ENCODE measurements around the gene HMGA1. TPM values are rescaled to one million over a fixed set of nuclear protein-coding genes. Genes with fewer than 3 reads are reported as not detected.
A peak's percentile ranks its signal among the peaks of the same experiment; 100 is the strongest.

Gene HMGA1
- total RNA-seq, 1 donor from 2014 or later: 33.4 TPM

DNA sequence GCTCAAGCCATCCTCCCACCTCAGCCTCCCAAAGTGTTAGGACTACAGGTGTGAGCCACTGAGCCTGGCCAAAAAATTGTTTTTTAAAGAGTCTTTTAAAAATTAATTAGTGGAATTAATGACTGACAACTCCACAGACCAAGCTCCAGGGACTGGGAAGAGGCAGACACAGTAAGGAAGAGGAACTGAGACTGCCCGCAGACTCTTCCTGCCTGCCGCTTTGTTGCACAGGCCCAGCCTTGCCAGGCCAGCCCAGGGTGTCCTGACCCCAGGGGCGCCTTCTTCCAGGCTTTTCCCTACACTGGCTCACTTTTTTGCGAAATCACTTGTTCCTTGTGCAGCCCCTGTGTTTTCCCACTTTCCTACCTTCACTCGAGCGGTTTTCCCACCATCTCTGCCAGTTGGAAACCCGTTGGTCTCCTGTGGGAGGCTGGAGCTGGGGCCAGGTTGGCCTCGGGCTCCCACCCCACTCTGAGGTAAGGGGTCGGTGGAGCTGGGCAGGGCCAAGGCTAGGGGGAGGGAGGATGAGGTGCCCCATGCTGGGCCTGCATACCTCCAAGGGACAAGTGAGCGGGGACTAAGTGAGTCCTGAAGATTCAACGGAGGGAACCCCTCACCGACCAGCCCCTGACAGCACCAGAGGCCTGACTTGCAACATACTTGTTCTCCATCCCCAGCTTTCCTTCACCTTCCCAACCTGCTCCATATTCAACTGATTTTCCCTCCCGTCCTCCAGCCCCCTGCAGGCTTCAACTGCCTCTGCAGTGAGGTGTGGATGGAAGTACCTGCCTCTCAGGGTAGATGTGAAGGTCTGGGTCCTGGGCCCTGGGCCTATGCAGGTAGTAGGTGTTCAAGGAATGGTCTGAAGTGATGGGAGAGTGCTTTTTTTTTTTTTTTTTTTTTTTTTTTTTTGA lies 35.6 kb downstream of the HMGA1 start:
- DNase-seq (ENCODE audit: low spot score): no peak
- Mint-ChIP-seq H3K4me1 (ENCODE audit: low read depth) (no peaks in the 10 kb centered on the region), H3K27me3 (ENCODE audit: low read depth) (no peaks in the 10 kb centered on the region), H3K4me3 (ENCODE audit: unreplicated experiment) (no peak overlapping the region), H3K27ac (ENCODE audit: unreplicated experiment) (no peak overlapping the region), H3K9me3 (ENCODE audit: low read depth) (no peaks in the 10 kb centered on the region), H3K36me3 (ENCODE audit: low read depth) (no peaks in the 10 kb centered on the region)
- TF ChIP-seq, protein P1, sequence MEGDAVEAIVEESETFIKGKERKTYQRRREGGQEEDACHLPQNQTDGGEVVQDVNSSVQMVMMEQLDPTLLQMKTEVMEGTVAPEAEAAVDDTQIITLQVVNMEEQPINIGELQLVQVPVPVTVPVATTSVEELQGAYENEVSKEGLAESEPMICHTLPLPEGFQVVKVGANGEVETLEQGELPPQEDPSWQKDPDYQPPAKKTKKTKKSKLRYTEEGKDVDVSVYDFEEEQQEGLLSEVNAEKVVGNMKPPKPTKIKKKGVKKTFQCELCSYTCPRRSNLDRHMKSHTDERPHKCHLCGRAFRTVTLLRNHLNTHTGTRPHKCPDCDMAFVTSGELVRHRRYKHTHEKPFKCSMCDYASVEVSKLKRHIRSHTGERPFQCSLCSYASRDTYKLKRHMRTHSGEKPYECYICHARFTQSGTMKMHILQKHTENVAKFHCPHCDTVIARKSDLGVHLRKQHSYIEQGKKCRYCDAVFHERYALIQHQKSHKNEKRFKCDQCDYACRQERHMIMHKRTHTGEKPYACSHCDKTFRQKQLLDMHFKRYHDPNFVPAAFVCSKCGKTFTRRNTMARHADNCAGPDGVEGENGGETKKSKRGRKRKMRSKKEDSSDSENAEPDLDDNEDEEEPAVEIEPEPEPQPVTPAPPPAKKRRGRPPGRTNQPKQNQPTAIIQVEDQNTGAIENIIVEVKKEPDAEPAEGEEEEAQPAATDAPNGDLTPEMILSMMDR (IDR thresholded peaks at IDR 0.05): no peak

DNA sequence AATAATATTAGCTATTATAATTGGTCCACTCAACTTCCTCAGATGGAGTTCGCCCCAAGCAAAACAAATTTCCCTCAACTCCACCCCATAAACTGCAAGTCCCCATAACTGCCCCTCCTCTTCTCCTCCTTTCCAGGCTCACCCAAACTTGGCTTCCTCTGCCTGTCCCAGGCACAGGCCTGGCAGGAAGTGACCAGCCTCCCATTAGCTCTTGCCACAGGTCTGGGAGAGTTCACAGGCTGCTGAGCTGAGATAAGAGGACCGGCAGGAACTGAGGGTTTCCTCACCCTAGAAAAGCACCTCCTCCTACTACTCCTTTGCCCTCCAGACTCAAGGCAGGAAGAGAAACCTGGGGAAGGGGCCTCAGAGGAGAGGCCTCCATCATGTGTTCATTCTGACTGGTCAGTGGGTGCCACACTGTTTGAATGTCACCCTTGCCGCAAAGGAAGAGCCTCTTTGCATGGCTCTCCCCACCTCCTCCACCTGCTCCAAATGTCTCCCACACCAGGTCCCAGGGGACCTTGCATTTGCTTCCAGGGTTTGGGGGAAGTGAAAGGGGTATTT lies 36.7 kb downstream of the HMGA1 start:
- H3K4me1 Mint-ChIP-seq (ENCODE audit: low read depth): no peaks in the 10 kb centered on the region
- DNase-seq (ENCODE audit: low spot score): no peak
- no peak overlapping the region for H3K27ac Mint-ChIP-seq (ENCODE audit: unreplicated experiment)
- H3K9me3 Mint-ChIP-seq (ENCODE audit: low read depth): no peaks in the 10 kb centered on the region
- TF ChIP-seq, protein P1 (IDR thresholded peaks at IDR 0.05): no peak
- H3K36me3 Mint-ChIP-seq (ENCODE audit: low read depth): no peaks in the 10 kb centered on the region
- no peaks in the 10 kb centered on the region for H3K27me3 Mint-ChIP-seq (ENCODE audit: low read depth)
- H3K4me3 Mint-ChIP-seq (ENCODE audit: unreplicated experiment): no peak overlapping the region

DNA sequence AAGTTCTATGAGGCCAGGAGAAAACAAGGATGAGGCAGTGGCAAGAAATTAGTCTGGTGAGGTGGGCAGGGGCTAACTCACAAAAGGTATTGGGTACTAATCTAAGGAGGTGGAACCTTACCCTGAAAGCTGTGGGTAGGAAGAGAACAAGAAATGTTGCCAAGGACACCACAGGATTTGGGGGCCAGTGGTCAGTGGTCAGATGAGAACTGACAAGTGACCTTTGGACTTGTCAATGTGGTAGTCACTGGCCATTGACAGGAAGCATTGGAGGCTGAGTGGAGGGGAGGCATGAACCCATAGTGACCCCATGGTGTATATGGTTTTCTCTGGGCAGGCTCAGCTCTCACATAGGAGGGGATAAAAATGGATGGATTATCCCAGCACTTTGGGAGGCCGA lies 37.5 kb downstream of the HMGA1 start:
- TF ChIP-seq, protein P1 (IDR thresholded peaks at IDR 0.05): no peak
- H3K4me3 Mint-ChIP-seq (ENCODE audit: unreplicated experiment): no peak overlapping the region
- DNase-seq (ENCODE audit: low spot score): no peak
- H3K27ac Mint-ChIP-seq (ENCODE audit: unreplicated experiment): no peak overlapping the region
- peaks cover 7% of the 10 kb centered on the region for H3K36me3 Mint-ChIP-seq (ENCODE audit: low read depth)
- no peaks in the 10 kb centered on the region for H3K9me3 Mint-ChIP-seq (ENCODE audit: low read depth)
- no peaks in the 10 kb centered on the region for H3K27me3 Mint-ChIP-seq (ENCODE audit: low read depth)
- H3K4me1 Mint-ChIP-seq (ENCODE audit: low read depth): no peaks in the 10 kb centered on the region

DNA sequence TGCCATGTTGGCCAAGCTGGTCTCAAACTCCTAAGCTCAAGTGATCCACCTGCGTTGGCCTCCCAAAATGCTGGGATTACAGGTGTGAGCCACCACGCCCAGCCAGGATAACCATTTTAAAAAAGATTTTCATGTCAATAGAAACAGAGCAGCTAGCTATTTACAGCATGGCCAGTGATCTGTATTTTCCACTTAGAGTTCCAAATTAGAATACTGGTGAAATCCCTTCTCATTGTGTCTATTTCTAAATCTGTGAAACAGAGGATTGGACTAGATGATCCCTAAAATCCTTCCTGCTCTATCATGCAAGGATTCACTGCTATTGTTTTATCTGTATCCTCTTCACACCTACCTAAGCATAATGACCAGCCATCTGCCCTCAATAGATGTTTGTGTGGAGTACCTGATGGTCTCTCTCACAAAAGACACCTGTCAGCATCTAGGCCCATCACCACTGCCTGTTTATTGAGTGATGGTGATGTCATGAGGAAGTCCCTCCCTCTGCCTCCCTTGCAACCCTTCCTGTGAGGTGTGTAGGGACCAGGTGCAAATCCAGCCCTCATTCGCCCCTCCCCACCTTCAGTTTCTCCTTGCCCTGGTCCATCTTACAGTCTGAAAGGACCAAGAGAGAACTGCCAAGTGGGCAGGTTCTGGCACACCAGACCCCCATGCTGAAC lies 38.6 kb downstream of the HMGA1 start:
- Mint-ChIP-seq H3K36me3 (ENCODE audit: low read depth) (peaks cover 12% of the 10 kb centered on the region), H3K9me3 (ENCODE audit: low read depth) (no peaks in the 10 kb centered on the region), H3K27me3 (ENCODE audit: low read depth) (no peaks in the 10 kb centered on the region), H3K4me1 (ENCODE audit: low read depth) (no peaks in the 10 kb centered on the region), H3K27ac (ENCODE audit: unreplicated experiment) (peak overlapping the region; percentile 22), H3K4me3 (ENCODE audit: unreplicated experiment) (no peak overlapping the region)
- TF ChIP-seq, protein P1 (IDR thresholded peaks at IDR 0.05): no peak
- no peak for DNase-seq (ENCODE audit: low spot score)

DNA sequence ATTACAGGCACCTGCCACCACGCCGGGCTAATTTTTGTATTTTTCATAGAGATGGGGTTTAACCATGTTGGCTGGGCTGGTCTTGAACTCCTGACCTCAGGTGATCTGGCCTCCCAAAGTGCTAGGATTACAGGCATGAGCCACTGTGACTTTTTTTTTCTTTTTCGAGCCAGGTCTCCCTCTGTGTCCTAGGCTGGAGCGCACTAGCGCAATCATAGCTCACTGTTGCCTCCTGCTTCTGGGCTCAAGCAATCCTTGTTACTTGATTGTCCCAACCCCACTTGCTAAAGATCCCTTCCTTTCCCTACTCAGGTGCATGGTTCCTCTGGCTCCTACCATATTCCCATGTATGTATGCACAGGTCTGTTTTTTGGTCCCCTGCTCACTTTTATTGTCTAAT lies 39.5 kb downstream of the HMGA1 start:
- no peak for DNase-seq (ENCODE audit: low spot score)
- Mint-ChIP-seq H3K4me1 (ENCODE audit: low read depth) (no peaks in the 10 kb centered on the region), H3K36me3 (ENCODE audit: low read depth) (peaks cover 12% of the 10 kb centered on the region), H3K27ac (ENCODE audit: unreplicated experiment) (no peak overlapping the region), H3K4me3 (ENCODE audit: unreplicated experiment) (no peak overlapping the region), H3K27me3 (ENCODE audit: low read depth) (no peaks in the 10 kb centered on the region), H3K9me3 (ENCODE audit: low read depth) (no peaks in the 10 kb centered on the region)
- TF ChIP-seq, protein P1 (IDR thresholded peaks at IDR 0.05): no peak

All from chondrocyte (in vitro differentiated cells).